Inflammatory macrophage treated with lipopolysaccharide for 1 hour (primary cell): ENCODE measurements around the gene NCS1.

ENCODE experiments used
- DNase-seq, 2 donors: peaks; one replicate each; pipeline ENCODE4 v3.0.0-alpha.2; 2020 to 2022

The NCS1 gene

GRCh38 chr9:130177898-130178805, 5.9 kb downstream of the NCS1 start:
- no peak for DNase-seq

- DNase-seq, result no peak
These were observed 7.2 kb downstream of the NCS1 start for GRCh38 chr9:130179331-130179907.

GRCh38 chr9:130180516-130180915, 8.3 kb downstream of the NCS1 start:
- no peak for DNase-seq

- DNase-seq, result no peak
These were observed 9.6 kb downstream of the NCS1 start for GRCh38 chr9:130181678-130182380.

- DNase-seq, result no peak
These were observed 10.2 kb downstream of the NCS1 start for GRCh38 chr9:130182381-130182909.

GRCh38 chr9:130183133-130183762, 11.0 kb downstream of the NCS1 start:
- no peak for DNase-seq

- no peak for DNase-seq
These were observed 12.8 kb downstream of the NCS1 start for GRCh38 chr9:130185017-130185416.

- no peak for DNase-seq
These were observed 13.4 kb downstream of the NCS1 start for GRCh38 chr9:130185490-130186031.

GRCh38 chr9:130186051-130186450, 13.8 kb downstream of the NCS1 start:
- DNase-seq, result no peak

GRCh38 chr9:130186839-130187522, 14.8 kb downstream of the NCS1 start:
- DNase-seq, result no peak

GRCh38 chr9:130187523-130187846, 15.3 kb downstream of the NCS1 start:
- no peak for DNase-seq

GRCh38 chr9:130188860-130189481, 16.8 kb downstream of the NCS1 start:
- no peak for DNase-seq

GRCh38 chr9:130189840-130190239, 17.6 kb downstream of the NCS1 start:
- DNase-seq, result no peak

GRCh38 chr9:130191068-130191748, 19.0 kb downstream of the NCS1 start:
- no peak for DNase-seq

GRCh38 chr9:130191749-130192120, 19.5 kb downstream of the NCS1 start:
- no peak for DNase-seq

GRCh38 chr9:130192382-130192999, 20.3 kb downstream of the NCS1 start:
- no peak for DNase-seq

- no peak for DNase-seq
These were observed 20.9 kb downstream of the NCS1 start for GRCh38 chr9:130193103-130193502.

- no peak for DNase-seq
These were observed 21.6 kb downstream of the NCS1 start for GRCh38 chr9:130193531-130194377.

GRCh38 chr9:130194378-130194932, 22.3 kb downstream of the NCS1 start:
- no peak for DNase-seq
